WTC11 (cell line): ENCODE results near the gene LCLAT1.

Source experiments
- CTCF ChIP-seq: fragments of 200-600 bp; IDR thresholded peaks from 2 replicates; pipeline ENCODE4 v1.8.0; 2022; ENCODE audit warnings: antibody characterized with exemption
- E2F1 ChIP-seq: sonication (generic); formaldehyde crosslinking; IDR thresholded peaks from 2 replicates; pipeline ENCODE4 v1.8.0; 2022; ENCODE audit warnings: mild to moderate bottlenecking, missing genetic modification reagents
- ETV6 ChIP-seq: sonication (generic); formaldehyde crosslinking; IDR thresholded peaks from 2 replicates; pipeline ENCODE4 v1.8.1; 2022; ENCODE audit warnings: mild to moderate bottlenecking, missing genetic modification reagents
- PREB ChIP-seq: sonication (generic); formaldehyde crosslinking; IDR thresholded peaks from 2 replicates; pipeline ENCODE4 v1.8.1; 2022; ENCODE audit warnings: mild to moderate bottlenecking, missing genetic modification reagents, moderate library complexity, borderline replicate concordance
- TCF7 ChIP-seq: sonication (generic); formaldehyde crosslinking; IDR thresholded peaks from 2 replicates; pipeline ENCODE4 v1.8.0; 2022; ENCODE audit warnings: mild to moderate bottlenecking, low read depth, missing genetic modification reagents, moderate library complexity
- ZBTB43 ChIP-seq: sonication (generic); formaldehyde crosslinking; IDR thresholded peaks from 2 replicates; pipeline ENCODE4 v1.8.1; 2023; ENCODE audit warnings: mild to moderate bottlenecking, missing genetic modification reagents
- ZNF121 ChIP-seq: sonication (generic); formaldehyde crosslinking; IDR thresholded peaks from 2 replicates; pipeline ENCODE4 v1.8.0; 2023; ENCODE audit warnings: missing genetic modification reagents

- TF ChIP-seq CTCF (no peak), ZBTB43 (CRISPR knock-in tag) (no peak), E2F1 (no peak), PREB (no peak), ZNF121 (CRISPR knock-in tag) (no peak), TCF7 (no peak), ETV6 (no peak)
These were observed 9.1 kb upstream of the LCLAT1 start for GRCh38 chr2:30437809-30438548.
